ENCODE data around the gene ADRA2B.

Gene ADRA2B

DNA sequence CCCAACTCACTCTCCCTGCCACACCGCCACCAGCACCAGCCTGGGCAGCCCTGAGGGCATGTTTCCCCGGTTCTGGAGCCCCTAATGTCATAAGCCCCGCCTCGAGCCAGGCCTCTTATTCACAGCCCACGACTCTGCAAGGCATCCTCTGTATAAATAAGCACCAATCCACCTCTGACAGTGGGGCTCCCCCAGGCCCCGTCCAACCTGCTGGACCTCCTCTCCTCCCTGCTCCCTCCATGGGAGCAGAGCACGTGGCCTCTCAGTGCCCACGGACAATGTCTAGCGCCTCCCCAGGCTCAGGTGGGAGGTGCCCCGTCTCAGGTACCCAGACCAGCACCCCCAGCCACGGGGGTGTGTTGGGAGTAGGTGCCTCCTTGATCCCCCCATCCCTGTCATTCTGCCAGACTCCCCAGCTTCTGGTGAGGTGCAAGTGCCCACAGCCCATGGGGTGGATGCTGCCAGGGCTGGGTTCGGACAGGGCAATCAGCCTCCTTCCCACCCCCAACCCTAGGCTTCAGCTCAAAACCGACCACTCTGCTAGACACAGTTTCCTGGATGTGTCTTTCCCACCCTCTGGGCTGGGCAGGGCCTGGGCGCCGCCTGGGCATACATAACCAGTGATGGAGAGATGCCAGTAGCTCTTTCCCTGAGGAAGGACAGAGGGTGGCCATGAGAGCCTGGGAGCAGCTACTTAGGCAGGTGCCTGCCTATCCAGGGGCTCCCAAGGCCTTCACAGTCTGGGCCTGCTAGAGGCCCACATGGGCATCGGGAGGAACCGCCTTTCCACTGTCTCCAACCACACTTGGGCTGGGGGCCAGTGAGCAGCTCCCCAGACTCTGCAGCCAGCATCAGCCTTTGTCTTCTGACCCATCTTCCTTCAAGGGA is 1.6 kb upstream of the ADRA2B start:
- Histone ChIP-seq H3K4me3 (no peak overlapping the region), H3K9me3 (ENCODE audit: low read depth, low read length) (no peaks in the 10 kb centered on the region), H3K36me3 (ENCODE audit: insufficient read depth, low read length) (no peaks in the 10 kb centered on the region), H3K27ac (no peak overlapping the region), H3K9ac (ENCODE audit: insufficient read length) (no peak overlapping the region)
- no peak for DNase-seq (ENCODE audit: low read depth, low spot score)
- TF ChIP-seq FOXP2 (optimal IDR thresholded peaks at IDR 0.05; ENCODE audit: control extremely low read depth, extremely low read length, insufficient read depth) = no peak
- TF ChIP-seq EZH2 (IDR thresholded peaks at IDR 0.05) = no peak
- TF ChIP-seq POLR2AphosphoS5 (IDR thresholded peaks at IDR 0.05; ENCODE audit: borderline replicate concordance, low read depth, low read length) = no peak

- Histone ChIP-seq H3K9ac (ENCODE audit: insufficient read length) (no peak overlapping the region), H3K27ac (no peak overlapping the region), H3K4me3 (peak overlapping the region; percentile 77), H3K36me3 (ENCODE audit: insufficient read depth, low read length) (no peaks in the 10 kb centered on the region), H3K9me3 (ENCODE audit: low read depth, low read length) (no peaks in the 10 kb centered on the region)
- TF ChIP-seq FOXP2 (optimal IDR thresholded peaks at IDR 0.05; ENCODE audit: control extremely low read depth, extremely low read length, insufficient read depth) = no peak
- no peak for TF ChIP-seq POLR2AphosphoS5 (IDR thresholded peaks at IDR 0.05; ENCODE audit: borderline replicate concordance, low read depth, low read length)
- TF ChIP-seq EZH2 (IDR thresholded peaks at IDR 0.05) = no peak
- DNase-seq (ENCODE audit: low read depth, low spot score) = no peak
Measured at GRCh38 chr2:96116879-96117533, 635 bp upstream of the ADRA2B start.

DNA sequence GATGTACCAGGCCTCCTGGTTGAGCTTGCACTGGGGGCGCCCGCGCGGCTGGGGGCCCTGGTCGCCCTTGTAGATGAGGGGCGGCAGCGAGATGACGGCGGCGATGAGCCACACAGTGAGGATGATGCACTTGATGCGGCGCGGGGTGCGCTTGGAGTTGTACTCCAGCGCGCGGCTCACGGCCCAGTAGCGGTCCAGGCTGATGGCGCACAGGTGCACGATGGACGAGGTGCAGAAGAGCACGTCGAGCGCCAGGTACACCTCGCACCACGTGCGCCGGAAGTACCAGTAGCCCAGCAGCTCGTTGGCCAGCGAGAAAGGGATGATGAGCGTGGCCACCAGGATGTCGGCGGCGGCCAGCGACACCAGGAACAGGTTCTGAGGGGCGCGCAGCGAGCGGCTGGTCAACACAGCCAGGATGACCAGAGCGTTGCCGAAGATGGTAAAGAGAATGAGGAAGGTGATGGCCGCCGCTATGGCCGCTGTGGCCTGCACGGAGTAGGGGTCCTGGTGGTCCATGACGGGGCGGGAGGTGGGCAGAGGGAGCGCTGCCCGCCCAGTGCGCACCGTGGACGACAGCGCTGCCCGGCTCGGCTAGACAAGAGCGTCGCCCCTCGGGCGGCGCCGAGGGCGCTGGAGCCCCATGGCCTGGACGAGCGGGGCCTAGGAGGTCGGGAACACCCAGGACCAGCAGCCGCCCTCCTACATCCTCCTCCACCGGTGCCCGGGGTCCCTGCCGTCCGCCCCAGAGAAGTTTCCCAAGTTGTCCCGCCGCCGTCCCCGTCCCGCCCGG is 544 bp downstream of the ADRA2B start:
- TF ChIP-seq FOXP2 (optimal IDR thresholded peaks at IDR 0.05; ENCODE audit: control extremely low read depth, extremely low read length, insufficient read depth) = no peak
- no peak for TF ChIP-seq POLR2AphosphoS5 (IDR thresholded peaks at IDR 0.05; ENCODE audit: borderline replicate concordance, low read depth, low read length)
- no peak for TF ChIP-seq EZH2 (IDR thresholded peaks at IDR 0.05)
- H3K9me3 ChIP-seq (ENCODE audit: low read depth, low read length) = no peaks in the 10 kb centered on the region
- H3K36me3 ChIP-seq (ENCODE audit: insufficient read depth, low read length) = no peaks in the 10 kb centered on the region
- H3K27ac ChIP-seq = no peak overlapping the region
- no peak overlapping the region for H3K9ac ChIP-seq (ENCODE audit: insufficient read length)
- no peak for DNase-seq (ENCODE audit: low read depth, low spot score)
- peak overlapping the region; percentile 77 for H3K4me3 ChIP-seq

DNA sequence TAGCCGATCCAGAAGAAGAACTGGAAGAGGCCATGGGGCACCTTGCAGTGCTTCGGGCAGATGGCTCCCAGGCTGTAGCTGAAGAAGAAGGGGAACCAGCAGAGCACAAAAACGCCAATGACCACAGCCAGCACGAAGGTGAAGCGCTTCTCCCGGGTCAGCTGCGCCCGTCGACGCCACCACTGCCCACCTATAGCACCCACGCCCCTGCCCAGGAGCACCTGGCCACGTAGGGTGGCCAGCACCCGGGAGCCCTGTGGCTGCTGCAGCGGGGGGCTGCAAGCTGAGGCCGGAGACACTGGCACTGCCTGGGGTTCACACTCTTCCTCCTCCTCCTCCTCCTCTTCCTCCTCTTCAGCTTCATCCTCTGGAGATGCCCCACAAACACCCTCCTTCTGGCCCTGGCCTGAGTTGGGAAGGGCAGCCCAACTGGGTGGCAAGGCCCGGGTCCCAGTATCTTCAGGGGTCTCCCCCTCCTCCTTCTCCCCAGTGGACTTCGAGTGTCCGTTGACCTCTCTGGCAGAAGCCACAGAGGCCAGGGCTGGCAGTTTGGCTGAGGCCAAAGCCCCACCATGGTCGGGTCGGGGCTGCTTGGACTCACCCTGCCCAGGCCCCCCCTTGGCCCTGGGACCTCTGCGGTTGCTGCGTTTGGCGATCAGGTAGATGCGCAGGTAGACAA is 1.3 kb downstream of the ADRA2B start:
- no peak overlapping the region for H3K4me3 ChIP-seq
- H3K27ac ChIP-seq = no peak overlapping the region
- no peaks in the 10 kb centered on the region for H3K9me3 ChIP-seq (ENCODE audit: low read depth, low read length)
- no peaks in the 10 kb centered on the region for H3K36me3 ChIP-seq (ENCODE audit: insufficient read depth, low read length)
- no peak for TF ChIP-seq FOXP2 (optimal IDR thresholded peaks at IDR 0.05; ENCODE audit: control extremely low read depth, extremely low read length, insufficient read depth)
- no peak for TF ChIP-seq EZH2 (IDR thresholded peaks at IDR 0.05)
- TF ChIP-seq POLR2AphosphoS5 (IDR thresholded peaks at IDR 0.05; ENCODE audit: borderline replicate concordance, low read depth, low read length) = no peak
- DNase-seq (ENCODE audit: low read depth, low spot score) = no peak
- no peak overlapping the region for H3K9ac ChIP-seq (ENCODE audit: insufficient read length)

- Histone ChIP-seq H3K9ac (ENCODE audit: insufficient read length) (no peak overlapping the region), H3K4me3 (no peak overlapping the region), H3K9me3 (ENCODE audit: low read depth, low read length) (no peaks in the 10 kb centered on the region), H3K36me3 (ENCODE audit: insufficient read depth, low read length) (no peaks in the 10 kb centered on the region), H3K27ac (no peak overlapping the region)
- no peak for DNase-seq (ENCODE audit: low read depth, low spot score)
- TF ChIP-seq FOXP2 (optimal IDR thresholded peaks at IDR 0.05; ENCODE audit: control extremely low read depth, extremely low read length, insufficient read depth) (no peak), EZH2 (IDR thresholded peaks at IDR 0.05) (no peak), POLR2AphosphoS5 (IDR thresholded peaks at IDR 0.05; ENCODE audit: borderline replicate concordance, low read depth, low read length) (no peak)
Measured at GRCh38 chr2:96114546-96114902, 1.8 kb downstream of the ADRA2B start.

DNA sequence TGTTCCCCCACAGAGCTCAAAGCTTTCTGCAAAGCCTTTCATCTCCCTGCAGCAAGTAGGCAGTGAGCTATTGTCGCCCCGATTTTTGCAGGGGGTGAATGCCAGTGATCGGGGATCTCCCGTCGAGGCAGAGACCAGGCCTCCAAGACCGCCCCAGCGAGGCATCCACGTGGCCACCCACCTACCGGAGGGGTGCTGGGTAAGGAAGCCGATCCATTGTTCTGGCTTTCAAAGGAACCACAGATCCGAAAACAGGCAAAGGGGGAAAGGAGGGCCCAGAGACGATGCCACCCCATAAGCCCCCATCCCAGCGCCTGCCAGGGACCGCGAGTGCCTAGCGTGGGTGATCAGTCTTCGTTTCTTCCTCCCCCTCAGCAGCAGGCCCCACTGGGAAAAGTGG is 2.4 kb downstream of the ADRA2B start:
- TF ChIP-seq FOXP2 (optimal IDR thresholded peaks at IDR 0.05; ENCODE audit: control extremely low read depth, extremely low read length, insufficient read depth) (no peak), EZH2 (IDR thresholded peaks at IDR 0.05) (no peak), POLR2AphosphoS5 (IDR thresholded peaks at IDR 0.05; ENCODE audit: borderline replicate concordance, low read depth, low read length) (no peak)
- H3K9ac ChIP-seq (ENCODE audit: insufficient read length) = no peak overlapping the region
- no peak overlapping the region for H3K4me3 ChIP-seq
- DNase-seq (ENCODE audit: low read depth, low spot score) = no peak
- no peaks in the 10 kb centered on the region for H3K9me3 ChIP-seq (ENCODE audit: low read depth, low read length)
- no peaks in the 10 kb centered on the region for H3K36me3 ChIP-seq (ENCODE audit: insufficient read depth, low read length)
- H3K27ac ChIP-seq = no peak overlapping the region

- H3K9me3 ChIP-seq (ENCODE audit: low read depth, low read length) = no peaks in the 10 kb centered on the region
- H3K27ac ChIP-seq = no peak overlapping the region
- TF ChIP-seq FOXP2 (optimal IDR thresholded peaks at IDR 0.05; ENCODE audit: control extremely low read depth, extremely low read length, insufficient read depth) = no peak
- TF ChIP-seq POLR2AphosphoS5 (IDR thresholded peaks at IDR 0.05; ENCODE audit: borderline replicate concordance, low read depth, low read length) = no peak
- no peak for TF ChIP-seq EZH2 (IDR thresholded peaks at IDR 0.05)
- H3K9ac ChIP-seq (ENCODE audit: insufficient read length) = no peak overlapping the region
- no peaks in the 10 kb centered on the region for H3K36me3 ChIP-seq (ENCODE audit: insufficient read depth, low read length)
- no peak for DNase-seq (ENCODE audit: low read depth, low spot score)
- H3K4me3 ChIP-seq = no peak overlapping the region
Measured at GRCh38 chr2:96113367-96113677, 3.0 kb downstream of the ADRA2B start.

Measured in SK-N-MC (cell line).